ENCODE results near the gene CCDC80. TPM values are rescaled to one million over a fixed set of nuclear protein-coding genes. Genes with fewer than 3 reads are reported as not detected.
"Not testable (repeated sequence)": the region's sequence is repeated elsewhere in the genome, so short reads cannot be mapped to it uniquely, and the experiment has no call there.

CCDC80 gene
- total and polyA plus RNA-seq, 4 donors = 64.5 to 1,615 (median 170) TPM

GRCh38 chr3:112579232-112579631, 61.7 kb downstream of the CCDC80 start:
- H3K27me3 ChIP-seq (ENCODE audit: control insufficient read depth in 1 of 2, insufficient read depth in 2 of 2, low read length in 1 of 2) = no peaks in the 10 kb centered on the region
- no peaks in the 10 kb centered on the region for H3K4me1 ChIP-seq (ENCODE audit: control insufficient read depth in 1 of 2, insufficient read depth in 2 of 2, low read length in 2 of 2)
- intact Hi-C loops (cut with DNase I) = no loop called here
- H3K27ac ChIP-seq (ENCODE audit: low read depth in 1 of 2, low read length in 2 of 2) = no peak overlapping the region
- H3K4me3 ChIP-seq (ENCODE audit: low read length in 2 of 2) = no peak overlapping the region
- ATAC-seq (ENCODE audit: low FRiP score) (no peak), DNase-seq (no peak)
- no peaks in the 10 kb centered on the region for H3K36me3 ChIP-seq (ENCODE audit: control insufficient read depth in 1 of 2, insufficient read depth in 2 of 2, low read length in 1 of 2)
- no peaks in the 10 kb centered on the region for H3K9me3 ChIP-seq (ENCODE audit: control insufficient read depth, low read length)
- 92 to 97% methylated on average over 3 of the region's 3 CpGs for WGBS, 2 donors

GRCh38 chr3:112572701-112573100, 68.2 kb downstream of the CCDC80 start:
- Histone ChIP-seq H3K36me3 (ENCODE audit: control insufficient read depth in 1 of 2, insufficient read depth in 2 of 2, low read length in 1 of 2) (peaks cover 0 to 3% of the 10 kb centered on the region in 2 donors), H3K27ac (ENCODE audit: low read depth in 1 of 2, low read length in 2 of 2) (peak overlapping the region in 1 of 2 donors; percentile 57), H3K4me3 (ENCODE audit: low read length in 2 of 2) (no peak overlapping the region), H3K27me3 (ENCODE audit: control insufficient read depth in 1 of 2, insufficient read depth in 2 of 2, low read length in 1 of 2) (no peaks in the 10 kb centered on the region), H3K4me1 (ENCODE audit: control insufficient read depth in 1 of 2, insufficient read depth in 2 of 2, low read length in 2 of 2) (no peaks in the 10 kb centered on the region), H3K9me3 (ENCODE audit: control insufficient read depth, low read length) (no peaks in the 10 kb centered on the region)
- DNase-seq (no peak), ATAC-seq (ENCODE audit: low FRiP score) (no peak)
- WGBS, 2 donors = 91 to 92% methylated on average over 1 of the region's 1 CpG
- intact Hi-C loops (cut with DNase I) = no loop called here

- no peaks in the 10 kb centered on the region for H3K9me3 ChIP-seq (ENCODE audit: control insufficient read depth, low read length)
- ATAC-seq (ENCODE audit: low FRiP score) (no peak), DNase-seq (no peak)
- WGBS, 2 donors = 55 to 83% methylated on average over 1 of the region's 1 CpG
- no peak overlapping the region for H3K4me3 ChIP-seq (ENCODE audit: low read length in 2 of 2)
- no peaks in the 10 kb centered on the region for H3K27me3 ChIP-seq (ENCODE audit: control insufficient read depth in 1 of 2, insufficient read depth in 2 of 2, low read length in 1 of 2)
- H3K27ac ChIP-seq (ENCODE audit: low read depth in 1 of 2, low read length in 2 of 2) = no peak overlapping the region
- H3K4me1 ChIP-seq (ENCODE audit: control insufficient read depth in 1 of 2, insufficient read depth in 2 of 2, low read length in 2 of 2) = no peaks in the 10 kb centered on the region
- intact Hi-C loops (cut with DNase I) = no loop called here
- H3K36me3 ChIP-seq (ENCODE audit: control insufficient read depth in 1 of 2, insufficient read depth in 2 of 2, low read length in 1 of 2) = peaks cover 0 to 3% of the 10 kb centered on the region in 2 donors
These were observed 71.7 kb downstream of the CCDC80 start for GRCh38 chr3:112569265-112569664.

- Histone ChIP-seq H3K4me3 (ENCODE audit: low read length in 2 of 2) (no peak overlapping the region), H3K27me3 (ENCODE audit: control insufficient read depth in 1 of 2, insufficient read depth in 2 of 2, low read length in 1 of 2) (no peaks in the 10 kb centered on the region), H3K9me3 (ENCODE audit: control insufficient read depth, low read length) (no peaks in the 10 kb centered on the region), H3K4me1 (ENCODE audit: control insufficient read depth in 1 of 2, insufficient read depth in 2 of 2, low read length in 2 of 2) (no peaks in the 10 kb centered on the region), H3K27ac (ENCODE audit: low read depth in 1 of 2, low read length in 2 of 2) (no peak overlapping the region), H3K36me3 (ENCODE audit: control insufficient read depth in 1 of 2, insufficient read depth in 2 of 2, low read length in 1 of 2) (peaks cover 0 to 3% of the 10 kb centered on the region in 2 donors)
- WGBS, 2 donors = 55 to 66% methylated on average over 2 of the region's 2 CpGs
- intact Hi-C loops (cut with DNase I) = no loop called here
- no peak for ATAC-seq (ENCODE audit: low FRiP score)
- no peak for DNase-seq
These were observed 72.3 kb downstream of the CCDC80 start for GRCh38 chr3:112568642-112569041.

GRCh38 chr3:112564940-112565305, 76.0 kb downstream of the CCDC80 start:
- no peak for ATAC-seq (ENCODE audit: low FRiP score)
- H3K9me3 ChIP-seq (ENCODE audit: control insufficient read depth, low read length) = no peaks in the 10 kb centered on the region
- H3K4me3 ChIP-seq (ENCODE audit: low read length in 2 of 2) = no peak overlapping the region
- no peaks in the 10 kb centered on the region for H3K27me3 ChIP-seq (ENCODE audit: control insufficient read depth in 1 of 2, insufficient read depth in 2 of 2, low read length in 1 of 2)
- intact Hi-C loops (cut with DNase I) = loop anchor here in 1 of 2 donors (5.0 kb wide), 1 partner anchor 77 kb away; the partner anchor contains the start of gene CCDC80
- H3K4me1 ChIP-seq (ENCODE audit: control insufficient read depth in 1 of 2, insufficient read depth in 2 of 2, low read length in 2 of 2) = no peaks in the 10 kb centered on the region
- DNase-seq = no peak
- no peak overlapping the region for H3K27ac ChIP-seq (ENCODE audit: low read depth in 1 of 2, low read length in 2 of 2)
- no peaks in the 10 kb centered on the region for H3K36me3 ChIP-seq (ENCODE audit: control insufficient read depth in 1 of 2, insufficient read depth in 2 of 2, low read length in 1 of 2)

- H3K4me3 ChIP-seq (ENCODE audit: low read length in 2 of 2); H3K27ac ChIP-seq (ENCODE audit: low read depth in 1 of 2, low read length in 2 of 2); H3K36me3 ChIP-seq (ENCODE audit: control insufficient read depth in 1 of 2, insufficient read depth in 2 of 2, low read length in 1 of 2); H3K27me3 ChIP-seq (ENCODE audit: control insufficient read depth in 1 of 2, insufficient read depth in 2 of 2, low read length in 1 of 2); ATAC-seq (ENCODE audit: low FRiP score); H3K4me1 ChIP-seq (ENCODE audit: control insufficient read depth in 1 of 2, insufficient read depth in 2 of 2, low read length in 2 of 2); DNase-seq; H3K9me3 ChIP-seq (ENCODE audit: control insufficient read depth, low read length): not testable (repeated sequence)
- 71 to 75% methylated on average over 12 to 13 of the region's 15 CpGs for WGBS, 2 donors
- intact Hi-C loops (cut with DNase I) = loop anchor here in 1 of 2 donors (5.0 kb wide), 1 partner anchor 78 kb away; the partner anchor contains the start of gene CCDC80
These were observed 76.5 kb downstream of the CCDC80 start for GRCh38 chr3:112564247-112564939.

- peak within 1 kb of the TSS; percentile 85 to 87 for H3K4me3 ChIP-seq (ENCODE audit: low read length in 2 of 2)
- peak; percentile 99 to 100 for DNase-seq
- peak within 1 kb of the TSS; percentile 73 to 90 for H3K27ac ChIP-seq (ENCODE audit: low read depth in 1 of 2, low read length in 2 of 2)
- WGBS, 2 donors = 0% methylated on average over 50 to 58 of the region's 58 CpGs
- ATAC-seq (ENCODE audit: low FRiP score) = peak; percentile 99
- no peaks in the 10 kb centered on the region for H3K9me3 ChIP-seq (ENCODE audit: control insufficient read depth, low read length)
- H3K4me1 ChIP-seq (ENCODE audit: control insufficient read depth in 1 of 2, insufficient read depth in 2 of 2, low read length in 2 of 2) = peaks cover 0 to 1% of the 10 kb centered on the region in 2 donors
- intact Hi-C loops (cut with DNase I) = loop anchor here in 1 of 2 donors (5.0 kb wide), 1 partner anchor 80 kb away; the partner anchor contains the start of gene CCDC80
- H3K27me3 ChIP-seq (ENCODE audit: control insufficient read depth in 1 of 2, insufficient read depth in 2 of 2, low read length in 1 of 2) = no peaks in the 10 kb centered on the region
- no peaks in the 10 kb centered on the region for H3K36me3 ChIP-seq (ENCODE audit: control insufficient read depth in 1 of 2, insufficient read depth in 2 of 2, low read length in 1 of 2)
These were observed 79.0 kb downstream of the CCDC80 start, which contains the start of the genes ATG3 and SLC35A5 for GRCh38 chr3:112561734-112562529. TSS of gene ATG3 (minus strand) at chr3:112561962. CDS start at chr3:112561528, 434 bp downstream. TSS of gene SLC35A5 (plus strand) at chr3:112562045. CDS start at chr3:112563404, 1,359 bp downstream.

- ATAC-seq (ENCODE audit: low FRiP score) (peak; percentile 89), DNase-seq (no peak)
- Histone ChIP-seq H3K27me3 (ENCODE audit: control insufficient read depth in 1 of 2, insufficient read depth in 2 of 2, low read length in 1 of 2) (no peaks in the 10 kb centered on the region), H3K4me3 (ENCODE audit: low read length in 2 of 2) (peak overlapping the region; percentile 85 to 87), H3K4me1 (ENCODE audit: control insufficient read depth in 1 of 2, insufficient read depth in 2 of 2, low read length in 2 of 2) (peaks cover 0 to 1% of the 10 kb centered on the region in 2 donors), H3K27ac (ENCODE audit: low read depth in 1 of 2, low read length in 2 of 2) (peak overlapping the region; percentile 61 to 73), H3K36me3 (ENCODE audit: control insufficient read depth in 1 of 2, insufficient read depth in 2 of 2, low read length in 1 of 2) (no peaks in the 10 kb centered on the region), H3K9me3 (ENCODE audit: control insufficient read depth, low read length) (no peaks in the 10 kb centered on the region)
- intact Hi-C loops (cut with DNase I) = loop anchor here in 1 of 2 donors (5.0 kb wide), 1 partner anchor 81 kb away; the partner anchor contains the start of gene CCDC80
- WGBS, 2 donors = 0 to 1% methylated on average over 29 of the region's 29 CpGs
These were observed 79.5 kb downstream of the CCDC80 start for GRCh38 chr3:112561484-112561733.
